Smooth muscle cell (in vitro differentiated cells): ENCODE results near the gene PLA1A. TPM values are rescaled to one million over a fixed set of nuclear protein-coding genes. Genes with fewer than 3 reads are reported as not detected.

ENCODE experiments used
- DNase-seq: peaks from one replicate; lab custom pipeline; 2025; ENCODE audit not compliant: unreplicated experiment; lab: John Stamatoyannopoulos, UW
- H2AFZ ChIP-seq: fragments of 200-600 bp; sonication (generic); 2 replicates; pipeline ENCODE4 v1.6.0; 2016; ENCODE audit warnings: antibody characterized with exemption, low read depth, mild to moderate bottlenecking
- H3F3A ChIP-seq: fragments of 200-600 bp; sonication (generic); 2 replicates; pipeline ENCODE4 v1.6.0; 2017; ENCODE audit warnings: antibody characterized with exemption, low read depth
- H3K27ac ChIP-seq: fragments of 200-600 bp; sonication (generic); 2 replicates; pipeline ENCODE4 v1.5.1; 2016; ENCODE audit warnings: low read depth, mild to moderate bottlenecking
- H3K27me3 ChIP-seq: fragments of 200-600 bp; sonication (generic); 2 replicates; pipeline ENCODE4 v1.6.1; 2016; ENCODE audit warnings: low read depth, mild to moderate bottlenecking
- H3K36me3 ChIP-seq: fragments of 200-600 bp; sonication (generic); 2 replicates; pipeline ENCODE4 v1.5.1; 2016; ENCODE audit warnings: low read depth
- H3K4me1 ChIP-seq: fragments of 200-600 bp; sonication (generic); 2 replicates; pipeline ENCODE4 v1.5.1; 2016; ENCODE audit warnings: low read depth
- H3K4me2 ChIP-seq: fragments of 200-600 bp; sonication (generic); 2 replicates; pipeline ENCODE4 v1.6.0; 2016; ENCODE audit warnings: mild to moderate bottlenecking
- H3K4me3 ChIP-seq: fragments of 200-600 bp; sonication (generic); 2 replicates; pipeline ENCODE4 v1.5.1; 2016; ENCODE audit warnings: mild to moderate bottlenecking
- H3K79me2 ChIP-seq: fragments of 200-600 bp; sonication (generic); 2 replicates; pipeline ENCODE4 v1.6.0; 2016; ENCODE audit warnings: low read depth, mild to moderate bottlenecking
- H3K9ac ChIP-seq: fragments of 200-600 bp; sonication (generic); 2 replicates; pipeline ENCODE4 v1.6.0; 2016; ENCODE audit warnings: low read depth
- H3K9me3 ChIP-seq: fragments of 200-600 bp; sonication (generic); replicated peaks from 2 replicates; pipeline ENCODE4 v1.5.1; 2016; ENCODE audit warnings: low read depth
- H4K20me1 ChIP-seq: fragments of 200-600 bp; sonication (generic); 2 replicates; pipeline ENCODE4 v1.6.0; 2016; ENCODE audit warnings: low read depth
- CTCF ChIP-seq: fragments of 200-600 bp; sonication (generic); IDR thresholded peaks from 2 replicates; pipeline ENCODE4 v1.5.1; 2017; ENCODE audit warnings: borderline replicate concordance, mild to moderate bottlenecking, antibody characterized with exemption; ENCODE audit not compliant: insufficient read depth, poor library complexity, severe bottlenecking
- WGBS: methylation state at CpG from one replicate; pipeline ENCODE4 v1.1.7; 2016; ENCODE audit warnings: low lambda C conversion rate; 5-methylcytosine and 5-hydroxymethylcytosine counted together
- polyA plus RNA-seq: library from polyadenylated mRNA; unstranded; fragments of >200 nt; fragmentation: Nextera tagmentation; extraction: Ambion mirVana; gene quantifications from 2 replicates; pipeline ENCODE4 v1.2.1, GENCODE V29; 2016
- total RNA-seq: library from RNA; depleted of rRNA; stranded (reverse); fragments of >200 nt; gene quantifications from 2 replicates; pipeline ENCODE4 v1.2.3, GENCODE V29; 2014

Gene PLA1A
- total and polyA plus RNA-seq, 2 experiments from 2014 or later: not detected

GRCh38 chr3:119558626-119559317 is 38.9 kb upstream of the PLA1A start:
- no peaks in the 10 kb centered on the region for H4K20me1 ChIP-seq
- H3K4me1 ChIP-seq: no peaks in the 10 kb centered on the region
- 94% methylated on average over 9 of the region's 9 CpGs for WGBS
- H3K27me3 ChIP-seq: no peaks in the 10 kb centered on the region
- H3K9me3 ChIP-seq: no peaks in the 10 kb centered on the region
- H3K9ac ChIP-seq: no peak overlapping the region
- H3K4me3 ChIP-seq: no peak overlapping the region
- no peaks in the 10 kb centered on the region for H3K36me3 ChIP-seq
- no peak overlapping the region for H3K27ac ChIP-seq
- TF ChIP-seq CTCF: no peak
- no peak for DNase-seq
- H3K79me2 ChIP-seq: no peaks in the 10 kb centered on the region
- no peak overlapping the region for H3K4me2 ChIP-seq
- H2AFZ ChIP-seq: peak overlapping the region; percentile 12
- H3F3A ChIP-seq: no peaks in the 10 kb centered on the region

- Histone ChIP-seq H3K36me3 (no peaks in the 10 kb centered on the region), H3K4me2 (no peak within 1 kb of the TSS), H3K27me3 (no peaks in the 10 kb centered on the region), H4K20me1 (no peaks in the 10 kb centered on the region), H2AFZ (peak within 1 kb of the TSS; percentile 12), H3K4me3 (no peak within 1 kb of the TSS), H3K4me1 (no peaks in the 10 kb centered on the region), H3K79me2 (no peaks in the 10 kb centered on the region), H3K9me3 (no peaks in the 10 kb centered on the region), H3K9ac (no peak within 1 kb of the TSS), H3K27ac (no peak within 1 kb of the TSS), H3F3A (no peaks in the 10 kb centered on the region)
- 21% methylated on average over 7 of the region's 7 CpGs for WGBS
- DNase-seq: no peak
- no peak for TF ChIP-seq CTCF
These were observed 38.2 kb upstream of the PLA1A start, which contains the start of gene CD80 for GRCh38 chr3:119559441-119559963. TSS of gene CD80 (minus strand) at chr3:119559614. CDS start at chr3:119557728, 1,886 bp downstream.

GRCh38 chr3:119560160-119560559 is 37.5 kb upstream of the PLA1A start:
- Histone ChIP-seq H3K9me3 (no peaks in the 10 kb centered on the region), H4K20me1 (no peaks in the 10 kb centered on the region), H3K27ac (no peak overlapping the region), H3K4me3 (no peak overlapping the region), H3K4me2 (no peak overlapping the region), H3K36me3 (no peaks in the 10 kb centered on the region), H3K4me1 (no peaks in the 10 kb centered on the region), H3K27me3 (no peaks in the 10 kb centered on the region), H3K79me2 (no peaks in the 10 kb centered on the region), H3K9ac (no peak overlapping the region), H3F3A (no peaks in the 10 kb centered on the region), H2AFZ (no peak overlapping the region)
- 96% methylated on average over 4 of the region's 5 CpGs for WGBS
- no peak for TF ChIP-seq CTCF
- no peak for DNase-seq
